B cell (primary cell): ENCODE data around the gene TNFAIP1. TPM values are rescaled to one million over a fixed set of nuclear protein-coding genes. Genes with fewer than 3 reads are reported as not detected.
A peak's percentile ranks its signal among the peaks of the same experiment; 100 is the strongest.

Experiments used
- ATAC-seq: fragments of 200-7000 bp; cut with Tn5 transposase; one replicate; pipeline ENCODE4 v1.10.0; 2021; ENCODE audit warnings: low read depth, mild to moderate bottlenecking, moderate number of reproducible peaks, moderate library complexity
- CTCF ChIA-PET: fragments of 350-600 bp; sonication (Branson Sonifier 250); formaldehyde crosslinking; loops from one replicate; lab custom pipeline; 2021; ENCODE audit warnings: antibody characterized with exemption, inconsistent platforms; lab: Charles Lee
- POLR2A ChIA-PET: fragments of 350-600 bp; sonication (Branson Sonifier 250); formaldehyde crosslinking; loops from one replicate; lab custom pipeline; 2021; ENCODE audit warnings: antibody characterized with exemption; lab: Charles Lee
- DNase-seq: peaks from one replicate; pipeline ENCODE4 v3.0.0; 2013
- H2AFZ ChIP-seq: 2 replicates; pipeline ENCODE4 v1.6.1; 2012; ENCODE audit warnings: mild to moderate bottlenecking, low read depth, low read length; ENCODE audit not compliant: insufficient read depth, poor library complexity, severe bottlenecking
- H3K27ac ChIP-seq, 2 donors: 1 replicate in 1 of 2; 2 replicates in 1 of 2; pipeline ENCODE4 v1.5.1; 2012 to 2013; ENCODE audit warnings: low read length in 2 of 2, mild to moderate bottlenecking in 2 of 2, moderate library complexity in 1 of 2
- H3K27me3 ChIP-seq, 4 experiments: fragments of 200-600 bp in 1 of 4; sonication (generic) in 1 of 4; replicated peaks in 1 of 4; 1 replicate in 2 of 4; 2 replicates in 2 of 4; pipeline versions ENCODE4 v1.6.1 to v1.7.0; 2013 to 2016; ENCODE audit warnings: low read length in 3 of 4, mild to moderate bottlenecking in 2 of 4, mixed read lengths in 1 of 4, moderate library complexity in 1 of 4; ENCODE audit not compliant: insufficient read depth in 4 of 4, control insufficient read depth in 3 of 4; ENCODE audit errors: control extremely low read depth in 1 of 4
- H3K36me3 ChIP-seq, 2 experiments: replicated peaks in 1 of 2; 1 replicate in 1 of 2; 2 replicates in 1 of 2; pipeline versions ENCODE4 v1.6.1 to v1.7.1; 2013; ENCODE audit warnings: low read length in 1 of 2; ENCODE audit not compliant: insufficient read depth in 2 of 2, control insufficient read depth in 1 of 2; ENCODE audit errors: control extremely low read depth in 1 of 2, extremely low read depth in 1 of 2
- H3K4me1 ChIP-seq, 2 donors: fragments of 200-600 bp in 1 of 2; sonication (generic) in 1 of 2; 1 replicate in 1 of 2; 2 replicates in 1 of 2; pipeline versions ENCODE4 v1.5.1 to v1.6.1; 2013 to 2017; ENCODE audit warnings: low read length in 2 of 2; ENCODE audit not compliant: control insufficient read depth in 2 of 2, insufficient read depth in 2 of 2
- H3K4me2 ChIP-seq: replicated peaks from 2 replicates; pipeline ENCODE3; 2012; ENCODE audit warnings: mild to moderate bottlenecking, low read depth, low read length; ENCODE audit not compliant: poor library complexity, severe bottlenecking
- H3K4me3 ChIP-seq, 5 experiments: fragments of 200-600 bp in 1 of 5; sonication (generic) in 1 of 5; 1 replicate in 3 of 5; 2 replicates in 2 of 5; pipeline versions ENCODE4 v1.5.1 to v1.7.0; 2011 to 2016; ENCODE audit warnings: low read length in 4 of 5, mild to moderate bottlenecking in 4 of 5, low read depth in 2 of 5, control low read depth in 1 of 5, moderate library complexity in 1 of 5; ENCODE audit not compliant: insufficient read depth in 1 of 5; ENCODE audit errors: control extremely low read depth in 1 of 5, extremely low read depth in 1 of 5
- H3K79me2 ChIP-seq: fragments of 200-600 bp; sonication (generic); one replicate; pipeline ENCODE4 v1.6.0; 2016; ENCODE audit warnings: low read length; ENCODE audit not compliant: control insufficient read depth, insufficient read depth
- H3K9ac ChIP-seq: fragments of 200-600 bp; sonication (generic); 2 replicates; pipeline ENCODE4 v1.6.1; 2017; ENCODE audit warnings: mild to moderate bottlenecking, low read length, moderate library complexity
- H3K9me3 ChIP-seq, 3 donors: one replicate each; pipeline versions ENCODE4 v1.6.1 to v1.7.1; 2013; ENCODE audit warnings: low read length in 2 of 3; ENCODE audit not compliant: control insufficient read depth in 2 of 3, insufficient read depth in 1 of 3; ENCODE audit errors: control extremely low read depth in 1 of 3
- H4K20me1 ChIP-seq: 2 replicates; pipeline ENCODE4 v1.6.0; 2012; ENCODE audit warnings: mild to moderate bottlenecking, low read length; ENCODE audit not compliant: insufficient read depth, control insufficient read depth, poor library complexity, severe bottlenecking
- H3K27ac Mint-ChIP-seq: one replicate; pipeline ENCODE4 v1.8.0; 2021; ENCODE audit warnings: mixed read lengths
- H3K27me3 Mint-ChIP-seq: one replicate; pipeline ENCODE4 v1.8.0; 2021; ENCODE audit warnings: mixed read lengths
- H3K4me1 Mint-ChIP-seq: one replicate; pipeline ENCODE4 v1.8.0; 2021; ENCODE audit warnings: mixed read lengths
- H3K4me3 Mint-ChIP-seq: one replicate; pipeline ENCODE4 v1.8.0; 2021; ENCODE audit warnings: mixed read lengths
- H3K9me3 Mint-ChIP-seq: one replicate; pipeline ENCODE4 v1.8.0; 2022; ENCODE audit warnings: mixed read lengths; ENCODE audit not compliant: insufficient read depth
- CTCF ChIP-seq: fragments of 200-600 bp; IDR thresholded peaks from one replicate; pipeline ENCODE4 v1.8.0; 2022; ENCODE audit warnings: antibody characterized with exemption, mild to moderate bottlenecking
- EZH2 ChIP-seq: IDR thresholded peaks from 2 replicates; pipeline ENCODE4 v1.6.1; 2012; ENCODE audit warnings: borderline replicate concordance, low read depth, mild to moderate bottlenecking, moderate library complexity, low read length; ENCODE audit not compliant: insufficient read depth, poor library complexity, severe bottlenecking
- WGBS: methylation state at CpG from one replicate; pipeline ENCODE4 v1.1.5; 2013; ENCODE audit warnings: missing lambda C conversion rate; ENCODE audit not compliant: insufficient coverage; 5-methylcytosine and 5-hydroxymethylcytosine counted together
- intact Hi-C: fragments of 100-400 bp; cut with micrococcal nuclease; formaldehyde crosslinking; loops from one replicate; pipeline ENCODE4 v1.10.0; 2022
- polyA plus RNA-seq: library from polyadenylated mRNA; depleted of rRNA; stranded (reverse); fragments of >200 nt; gene quantifications from 2 replicates; pipeline ENCODE4 v1.2.3, GENCODE V29; 2012
- total RNA-seq, 2 donors: library from RNA; stranded (reverse); fragments of 120-200 nt in 1 of 2; gene quantifications; 1 replicate in 1 of 2; 2 replicates in 1 of 2; pipeline versions ENCODE4 v1.2.3 to v1.2.4, GENCODE V29; 2013 to 2022

The TNFAIP1 gene
- total and polyA plus RNA-seq, 2 donors (not counting 1 experiment from before 2014, with no cell fraction given) = 10.7 to 20.4 TPM

DNA sequence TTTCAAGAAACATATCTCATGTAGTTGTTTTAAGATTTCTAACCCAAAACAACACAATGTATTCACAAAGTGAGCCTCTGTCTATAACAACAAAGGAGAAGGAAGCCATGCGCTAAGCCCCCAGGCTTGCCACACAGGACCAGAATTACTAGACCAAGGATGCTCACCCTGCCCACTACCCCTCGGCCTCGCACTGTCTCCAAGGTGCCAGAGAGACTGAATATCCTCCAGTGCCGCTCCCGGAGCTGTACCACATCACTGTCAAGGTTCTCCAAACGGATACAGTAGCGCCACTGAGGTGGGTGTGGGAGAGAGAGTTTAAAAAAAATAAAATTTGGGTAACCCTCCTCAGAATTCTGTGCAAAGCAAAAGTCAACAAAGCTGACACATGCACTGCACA, 14.7 kb downstream of the TNFAIP1 start:
- Mint-ChIP-seq H3K4me3 (no peak overlapping the region), H3K9me3 (no peaks in the 10 kb centered on the region), H3K27me3 (no peaks in the 10 kb centered on the region), H3K4me1 (no peaks in the 10 kb centered on the region), H3K27ac (no peak overlapping the region)
- Histone ChIP-seq H3K27ac (no peak overlapping the region), H3K4me3 (no peak overlapping the region), H3K9ac (no peak overlapping the region), H3K4me1 (no peaks in the 10 kb centered on the region), H3K36me3 (peaks cover 0 to 79% of the 10 kb centered on the region in 2 experiments), H3K4me2 (no peak overlapping the region), H3K9me3 (no peaks in the 10 kb centered on the region), H3K79me2 (peaks cover 7% of the 10 kb centered on the region), H3K27me3 (no peaks in the 10 kb centered on the region), H2AFZ (no peak overlapping the region), H4K20me1 (no peaks in the 10 kb centered on the region)
- POLR2A ChIA-PET = no interaction called here
- intact Hi-C loops = no loop called here
- WGBS = 88% methylated on average over 1 of the region's 7 CpGs
- ATAC-seq (no peak), DNase-seq (no peak)
- TF ChIP-seq EZH2 (no peak), CTCF (no peak)
- CTCF ChIA-PET = no interaction called here

GRCh38 chr17:28357061-28357900, 21.7 kb downstream of the TNFAIP1 start, which contains the start of gene POLDIP2:
Gene POLDIP2 (minus strand): TSS chr17:28357527. CDS start chr17:28357448, 79 bp downstream.
- DNase-seq (peak; percentile 96), ATAC-seq (peak; percentile 98)
- no peaks in the 10 kb centered on the region for H3K9me3 ChIP-seq
- POLR2A ChIA-PET = interaction anchor here (0.6 to 2.3 kb wide), 6 partner anchors 11 to 210 kb away, joined by 3 to 25 read pairs (median 4); partner anchors contain the start of genes IFT20, TMEM97, TNFAIP1 and VTN
- intact Hi-C loops = loop anchor here (1.0 to 5.0 kb wide), 4 partner anchors 14 to 595 kb away; partner anchors contain the start of genes IFT20, PHF12, SARM1 and TMEM97
- no peaks in the 10 kb centered on the region for H3K9me3 Mint-ChIP-seq
- CTCF ChIA-PET = interaction anchor here (1.0 to 2.8 kb wide), 4 partner anchors 14 to 369 kb away, joined by 3 to 19 read pairs (median 8); partner anchors contain the start of genes IFT20, SARM1, TLCD1 and TNFAIP1
- peak within 1 kb of the TSS; percentile 97 for H3K4me3 Mint-ChIP-seq
- H3K79me2 ChIP-seq = peaks cover 43% of the 10 kb centered on the region
- H3K27me3 ChIP-seq = no peaks in the 10 kb centered on the region
- H3K27ac Mint-ChIP-seq = peak within 1 kb of the TSS; percentile 97
- TF ChIP-seq EZH2 = no peak
- peak; percentile 22 for TF ChIP-seq CTCF
- peaks cover 17 to 22% of the 10 kb centered on the region in 2 donors for H3K4me1 ChIP-seq
- peaks cover 0 to 52% of the 10 kb centered on the region in 2 experiments for H3K36me3 ChIP-seq
- peak within 1 kb of the TSS; percentile 96 for H3K4me2 ChIP-seq
- WGBS = under 1% methylated on average over 80 of the region's 80 CpGs
- H4K20me1 ChIP-seq = peaks cover 23% of the 10 kb centered on the region
- H3K4me3 ChIP-seq = peak within 1 kb of the TSS; percentile 74 to 91 (median 81)
- H3K4me1 Mint-ChIP-seq = peaks cover 22% of the 10 kb centered on the region
- peak within 1 kb of the TSS; percentile 77 for H3K9ac ChIP-seq
- peak within 1 kb of the TSS; percentile 67 to 83 for H3K27ac ChIP-seq
- H2AFZ ChIP-seq = peak within 1 kb of the TSS; percentile 95
- no peaks in the 10 kb centered on the region for H3K27me3 Mint-ChIP-seq
